ENCODE results near the gene MUC3A.
"Not testable (repeated sequence)": the region's sequence is repeated elsewhere in the genome, so short reads cannot be mapped to it uniquely, and the experiment has no call there.

Gene MUC3A

GRCh38 chr7:100949227-100949932 is at the start of gene MUC3A:
TSS of gene MUC3A (plus strand) at chr7:100949534. CDS start at chr7:100949625, 91 bp downstream.
- no peak for DNase-seq (ENCODE audit: low spot score)

GRCh38 chr7:100900978-100901377 is 48.4 kb upstream of the MUC3A start:
- DNase-seq (ENCODE audit: low spot score), result no peak

- no peak for DNase-seq (ENCODE audit: low spot score)
Observed at GRCh38 chr7:100901921-100902332, 47.4 kb upstream of the MUC3A start.

GRCh38 chr7:100902638-100903037 is 46.7 kb upstream of the MUC3A start:
- no peak for DNase-seq (ENCODE audit: low spot score)

- DNase-seq (ENCODE audit: low spot score), result no peak
Observed at GRCh38 chr7:100908512-100908911, 40.8 kb upstream of the MUC3A start.

GRCh38 chr7:100910443-100910842 is 38.9 kb upstream of the MUC3A start:
- not testable (repeated sequence) for DNase-seq (ENCODE audit: low spot score)

GRCh38 chr7:100911484-100911883 is 37.9 kb upstream of the MUC3A start:
- no peak for DNase-seq (ENCODE audit: low spot score)

GRCh38 chr7:100914208-100914878 is 35.0 kb upstream of the MUC3A start:
- no peak for DNase-seq (ENCODE audit: low spot score)

GRCh38 chr7:100914879-100915447 is 34.4 kb upstream of the MUC3A start:
- no peak for DNase-seq (ENCODE audit: low spot score)

- not testable (repeated sequence) for DNase-seq (ENCODE audit: low spot score)
Observed at GRCh38 chr7:100919335-100919734, 30.0 kb upstream of the MUC3A start.

GRCh38 chr7:100919779-100920437 is 29.4 kb upstream of the MUC3A start:
- not testable (repeated sequence) for DNase-seq (ENCODE audit: low spot score)

- DNase-seq (ENCODE audit: low spot score), result no peak
Observed at GRCh38 chr7:100921039-100921438, 28.3 kb upstream of the MUC3A start.

- DNase-seq (ENCODE audit: low spot score), result not testable (repeated sequence)
Observed at GRCh38 chr7:100923616-100924015, 25.7 kb upstream of the MUC3A start.

- DNase-seq (ENCODE audit: low spot score), result no peak
Observed at GRCh38 chr7:100929808-100930174, 19.5 kb upstream of the MUC3A start.

- DNase-seq (ENCODE audit: low spot score), result no peak
Observed at GRCh38 chr7:100933734-100934133, 15.6 kb upstream of the MUC3A start.

- DNase-seq (ENCODE audit: low spot score), result not testable (repeated sequence)
Observed at GRCh38 chr7:100935381-100935780, 14.0 kb upstream of the MUC3A start.

GRCh38 chr7:100936167-100936566 is 13.2 kb upstream of the MUC3A start:
- not testable (repeated sequence) for DNase-seq (ENCODE audit: low spot score)

GRCh38 chr7:100942045-100942774 is 7.1 kb upstream of the MUC3A start:
- no peak for DNase-seq (ENCODE audit: low spot score)

- DNase-seq (ENCODE audit: low spot score), result no peak
Observed at GRCh38 chr7:100943693-100944092, 5.6 kb upstream of the MUC3A start.

GRCh38 chr7:100944138-100944537 is 5.2 kb upstream of the MUC3A start:
- no peak for DNase-seq (ENCODE audit: low spot score)

GRCh38 chr7:100946111-100946510 is 3.2 kb upstream of the MUC3A start:
- no peak for DNase-seq (ENCODE audit: low spot score)

- DNase-seq (ENCODE audit: low spot score), result no peak
Observed at GRCh38 chr7:100946766-100947365, 2.5 kb upstream of the MUC3A start.

All from activated CD4-positive, alpha-beta T cell treated with anti-CD3 and anti-CD28 coated beads, Interleukin-2, Interleukin-4, amounts not matched to agents 100 ng/mL and 50 ng/mL, durations not matched to agents 16 hours and 8 hours (primary cell).